Measurements from ENCODE around the gene BMAL1.

GRCh38 chr11:13286279-13286821, 8.8 kb downstream of the BMAL1 start:
- TF ChIP-seq CTCF (IDR thresholded peaks at IDR 0.05) (no peak), POLR2A (IDR thresholded peaks at IDR 0.05) (no peak)

All from uterus (tissue), 2 donors.